CD8-positive, alpha-beta memory T cell (primary cell): Measurements from ENCODE around the gene GALNT16. TPM values are rescaled to one million over a fixed set of nuclear protein-coding genes. Genes with fewer than 3 reads are reported as not detected.

Source experiments
- CTCF ChIA-PET: fragments of 350-600 bp; sonication (Branson Sonifier 250); formaldehyde crosslinking; loops from one replicate; lab custom pipeline; 2021; ENCODE audit warnings: antibody characterized with exemption; lab: Charles Lee
- POLR2A ChIA-PET: fragments of 350-600 bp; sonication (Branson Sonifier 250); formaldehyde crosslinking; loops from one replicate; lab custom pipeline; 2021; ENCODE audit warnings: antibody characterized with exemption; lab: Charles Lee
- DNase-seq, 5 donors: peaks; one replicate each; pipeline versions ENCODE4 v3.0.0 to v3.0.0-alpha.2; 2020 to 2022; ENCODE audit warnings: mixed read lengths in 1 of 5
- H3K27ac ChIP-seq: one replicate; pipeline ENCODE4 v1.7.0; 2013; ENCODE audit warnings: low read depth, mild to moderate bottlenecking, low read length, moderate library complexity
- H3K27me3 ChIP-seq: 2 replicates; pipeline ENCODE4 v1.7.0; 2013; ENCODE audit warnings: low read length, mild to moderate bottlenecking; ENCODE audit not compliant: insufficient read depth, poor library complexity, severe bottlenecking
- H3K36me3 ChIP-seq: 2 replicates; pipeline ENCODE4 v1.7.0; 2013; ENCODE audit warnings: mild to moderate bottlenecking, low read length, moderate library complexity; ENCODE audit not compliant: insufficient read depth
- H3K4me1 ChIP-seq: 2 replicates; pipeline ENCODE4 v1.7.0; 2013; ENCODE audit warnings: mild to moderate bottlenecking, low read length, moderate library complexity; ENCODE audit not compliant: insufficient read depth
- H3K4me3 ChIP-seq: 2 replicates; pipeline ENCODE4 v1.7.0; 2013; ENCODE audit warnings: mild to moderate bottlenecking, low read length
- H3K9me3 ChIP-seq: 2 replicates; pipeline ENCODE4 v1.7.0; 2013; ENCODE audit warnings: mild to moderate bottlenecking, low read length
- H3K27ac Mint-ChIP-seq, 8 donors: one replicate each; pipeline ENCODE4 v1.8.0; 2020 to 2021; ENCODE audit warnings: mixed read lengths in 8 of 8, mild to moderate bottlenecking in 6 of 8, inconsistent platforms in 3 of 8, moderate library complexity in 3 of 8
- H3K27me3 Mint-ChIP-seq, 2 donors: one replicate each; pipeline ENCODE4 v1.8.0; 2020 to 2021; ENCODE audit warnings: mixed read lengths in 2 of 2, mild to moderate bottlenecking in 1 of 2, moderate library complexity in 1 of 2
- H3K36me3 Mint-ChIP-seq, 3 donors: one replicate each; pipeline ENCODE4 v1.8.0; 2020 to 2021; ENCODE audit warnings: mixed read lengths in 3 of 3, inconsistent platforms in 1 of 3, mild to moderate bottlenecking in 1 of 3
- H3K4me1 Mint-ChIP-seq, 3 donors: one replicate each; pipeline ENCODE4 v1.8.0; 2020 to 2021; ENCODE audit warnings: mixed read lengths in 3 of 3, inconsistent platforms in 1 of 3, mild to moderate bottlenecking in 1 of 3
- H3K4me3 Mint-ChIP-seq, 7 donors: one replicate each; pipeline ENCODE4 v1.8.0; 2020 to 2021; ENCODE audit warnings: mixed read lengths in 7 of 7, mild to moderate bottlenecking in 6 of 7, moderate library complexity in 4 of 7, inconsistent platforms in 2 of 7
- H3K9me3 Mint-ChIP-seq, 5 donors: one replicate each; pipeline ENCODE4 v1.8.0; 2020 to 2022; ENCODE audit warnings: mixed read lengths in 5 of 5, mild to moderate bottlenecking in 3 of 5, moderate library complexity in 2 of 5, inconsistent platforms in 1 of 5
- polyA plus RNA-seq: library from polyadenylated mRNA; unstranded; fragments of 300-500 nt; fragmentation: Illumina TruSeq; gene quantifications from one replicate; pipeline ENCODE4 v1.2.3, GENCODE V29; 2021
- total RNA-seq, 2 experiments: library from RNA; stranded (reverse); gene quantifications; one replicate each; pipeline ENCODE4 v1.2.3, GENCODE V29; 2021

GALNT16 gene
- total and polyA plus RNA-seq, 3 experiments from 2014 or later = 0.11 TPM; not detected in 2

- Histone ChIP-seq H3K27ac (no peak overlapping the region), H3K4me1 (no peaks in the 10 kb centered on the region), H3K9me3 (no peaks in the 10 kb centered on the region), H3K36me3 (no peaks in the 10 kb centered on the region), H3K27me3 (no peaks in the 10 kb centered on the region), H3K4me3 (no peak overlapping the region)
- ChIA-PET CTCF (interaction anchor here (0.9 kb wide), 1 partner anchor 241 kb away, joined by 3 read pairs; no protein-coding TSS in a partner anchor), POLR2A (no interaction called here)
- no peaks in the 10 kb centered on the region for H3K4me1 Mint-ChIP-seq
- H3K27me3 Mint-ChIP-seq = no peaks in the 10 kb centered on the region
- peaks cover 0 to 11% (median 10%) of the 10 kb centered on the region in 3 donors for H3K36me3 Mint-ChIP-seq
- no peak overlapping the region for H3K4me3 Mint-ChIP-seq
- no peaks in the 10 kb centered on the region for H3K9me3 Mint-ChIP-seq
- no peak overlapping the region for H3K27ac Mint-ChIP-seq
- no peak for DNase-seq
Measured at GRCh38 chr14:69370061-69370460, 110.1 kb downstream of the GALNT16 start.

GRCh38 chr14:69372146-69372545 lies 112.2 kb downstream of the GALNT16 start:
- Mint-ChIP-seq H3K4me3 (no peak overlapping the region), H3K9me3 (peaks cover 0 to 6% (median 3%) of the 10 kb centered on the region in 5 donors)

GRCh38 chr14:69373104-69373503 lies 113.1 kb downstream of the GALNT16 start:
- Mint-ChIP-seq H3K36me3 (peaks cover 19 to 36% (median 21%) of the 10 kb centered on the region in 3 donors), H3K4me3 (no peak overlapping the region), H3K27ac (peak overlapping the region in 2 of 8 donors; percentile 2 to 46), H3K27me3 (no peaks in the 10 kb centered on the region), H3K4me1 (no peaks in the 10 kb centered on the region), H3K9me3 (peaks cover 0 to 6% (median 3%) of the 10 kb centered on the region in 5 donors)
- no peak for DNase-seq
- H3K9me3 ChIP-seq = no peaks in the 10 kb centered on the region
- H3K27ac ChIP-seq = no peak overlapping the region
- no peaks in the 10 kb centered on the region for H3K4me1 ChIP-seq
- POLR2A ChIA-PET = no interaction called here
- no peak overlapping the region for H3K4me3 ChIP-seq
- CTCF ChIA-PET = no interaction called here
- H3K27me3 ChIP-seq = no peaks in the 10 kb centered on the region
- H3K36me3 ChIP-seq = peaks cover 7% of the 10 kb centered on the region

More at GRCh38 chr14:69372146-69372545, 112.2 kb downstream of the GALNT16 start:
- Histone ChIP-seq H3K36me3 (peaks cover 7% of the 10 kb centered on the region), H3K9me3 (no peaks in the 10 kb centered on the region), H3K27ac (no peak overlapping the region), H3K4me3 (no peak overlapping the region), H3K4me1 (no peaks in the 10 kb centered on the region), H3K27me3 (no peaks in the 10 kb centered on the region)
- no peak overlapping the region for H3K27ac Mint-ChIP-seq
- H3K27me3 Mint-ChIP-seq = no peaks in the 10 kb centered on the region
- H3K36me3 Mint-ChIP-seq = peaks cover 17 to 32% (median 19%) of the 10 kb centered on the region in 3 donors
- ChIA-PET CTCF (no interaction called here), POLR2A (interaction anchor here (0.7 kb wide), 1 partner anchor 1529 kb away, joined by 6 read pairs; no protein-coding TSS in a partner anchor)
- no peaks in the 10 kb centered on the region for H3K4me1 Mint-ChIP-seq
- DNase-seq = no peak

- H3K27ac ChIP-seq = no peak overlapping the region
- POLR2A ChIA-PET = no interaction called here
- Mint-ChIP-seq H3K36me3 (peaks cover 13 to 41% (median 23%) of the 10 kb centered on the region in 3 donors), H3K4me1 (no peaks in the 10 kb centered on the region), H3K4me3 (no peak overlapping the region), H3K27me3 (no peaks in the 10 kb centered on the region), H3K27ac (no peak overlapping the region), H3K9me3 (peaks cover 0 to 6% (median 3%) of the 10 kb centered on the region in 5 donors)
- no peaks in the 10 kb centered on the region for H3K4me1 ChIP-seq
- H3K4me3 ChIP-seq = no peak overlapping the region
- peaks cover 9% of the 10 kb centered on the region for H3K36me3 ChIP-seq
- no peak for DNase-seq
- no peaks in the 10 kb centered on the region for H3K9me3 ChIP-seq
- H3K27me3 ChIP-seq = no peaks in the 10 kb centered on the region
- CTCF ChIA-PET = no interaction called here
Measured at GRCh38 chr14:69374235-69374634, 114.3 kb downstream of the GALNT16 start.

- no peak overlapping the region for H3K4me3 Mint-ChIP-seq
- Histone ChIP-seq H3K4me3 (no peak overlapping the region), H3K9me3 (no peaks in the 10 kb centered on the region), H3K27ac (no peak overlapping the region), H3K27me3 (no peaks in the 10 kb centered on the region), H3K4me1 (no peaks in the 10 kb centered on the region), H3K36me3 (peaks cover 11% of the 10 kb centered on the region)
- H3K9me3 Mint-ChIP-seq = peaks cover 0 to 6% (median 3%) of the 10 kb centered on the region in 5 donors
- CTCF ChIA-PET = no interaction called here
- no peak overlapping the region for H3K27ac Mint-ChIP-seq
- POLR2A ChIA-PET = no interaction called here
- H3K27me3 Mint-ChIP-seq = no peaks in the 10 kb centered on the region
- H3K4me1 Mint-ChIP-seq = no peaks in the 10 kb centered on the region
- DNase-seq = no peak
- H3K36me3 Mint-ChIP-seq = peaks cover 19 to 50% (median 23%) of the 10 kb centered on the region in 3 donors
Measured at GRCh38 chr14:69375182-69375581, 115.2 kb downstream of the GALNT16 start.

GRCh38 chr14:69375722-69376121 lies 115.8 kb downstream of the GALNT16 start:
- Mint-ChIP-seq H3K36me3 (peaks cover 19 to 56% (median 23%) of the 10 kb centered on the region in 3 donors), H3K27ac (peak overlapping the region in 1 of 8 donors; percentile 34), H3K4me3 (no peak overlapping the region), H3K4me1 (no peaks in the 10 kb centered on the region), H3K27me3 (no peaks in the 10 kb centered on the region), H3K9me3 (peaks cover 0 to 6% (median 3%) of the 10 kb centered on the region in 5 donors)
- no peak for DNase-seq
- no peaks in the 10 kb centered on the region for H3K4me1 ChIP-seq
- H3K36me3 ChIP-seq = peaks cover 11% of the 10 kb centered on the region
- H3K27ac ChIP-seq = no peak overlapping the region
- no peaks in the 10 kb centered on the region for H3K27me3 ChIP-seq
- POLR2A ChIA-PET = no interaction called here
- no peak overlapping the region for H3K4me3 ChIP-seq
- CTCF ChIA-PET = no interaction called here
- H3K9me3 ChIP-seq = no peaks in the 10 kb centered on the region

GRCh38 chr14:69376439-69376838 lies 116.5 kb downstream of the GALNT16 start:
- Histone ChIP-seq H3K4me3 (no peak overlapping the region), H3K27me3 (no peaks in the 10 kb centered on the region), H3K9me3 (no peaks in the 10 kb centered on the region), H3K36me3 (peaks cover 14% of the 10 kb centered on the region), H3K27ac (no peak overlapping the region), H3K4me1 (no peaks in the 10 kb centered on the region)
- CTCF ChIA-PET = no interaction called here
- peaks cover 19 to 63% (median 23%) of the 10 kb centered on the region in 3 donors for H3K36me3 Mint-ChIP-seq
- no peaks in the 10 kb centered on the region for H3K4me1 Mint-ChIP-seq
- H3K9me3 Mint-ChIP-seq = peaks cover 0 to 6% (median 3%) of the 10 kb centered on the region in 5 donors
- no peak overlapping the region for H3K27ac Mint-ChIP-seq
- no peaks in the 10 kb centered on the region for H3K27me3 Mint-ChIP-seq
- H3K4me3 Mint-ChIP-seq = no peak overlapping the region
- POLR2A ChIA-PET = no interaction called here
- no peak for DNase-seq

GRCh38 chr14:69378274-69378673 lies 118.3 kb downstream of the GALNT16 start:
- Mint-ChIP-seq H3K4me1 (peaks cover 0 to 6% (median 0%) of the 10 kb centered on the region in 3 donors), H3K36me3 (peaks cover 17 to 71% (median 23%) of the 10 kb centered on the region in 3 donors), H3K27me3 (no peaks in the 10 kb centered on the region), H3K4me3 (no peak overlapping the region), H3K9me3 (peaks cover 0 to 6% (median 3%) of the 10 kb centered on the region in 5 donors), H3K27ac (peak overlapping the region in 2 of 8 donors; percentile 24 to 42)
- DNase-seq = no peak
- ChIA-PET POLR2A (no interaction called here), CTCF (no interaction called here)
- H3K36me3 ChIP-seq = peaks cover 14% of the 10 kb centered on the region
- H3K4me3 ChIP-seq = no peak overlapping the region
- H3K9me3 ChIP-seq = no peaks in the 10 kb centered on the region
- no peak overlapping the region for H3K27ac ChIP-seq
- no peaks in the 10 kb centered on the region for H3K4me1 ChIP-seq
- H3K27me3 ChIP-seq = no peaks in the 10 kb centered on the region
